Stomach (tissue), 4 donors: Measurements from ENCODE around the gene CDC14B.

Experiments used
- POLR2A ChIP-seq, 4 donors: fragments of 450-650 bp; IDR thresholded peaks; one replicate each; pipeline ENCODE4 v1.6.1; 2016; ENCODE audit warnings: antibody characterized with exemption in 4 of 4, control low read depth in 2 of 4, mild to moderate bottlenecking in 1 of 4, moderate library complexity in 1 of 4
- POLR2AphosphoS5 ChIP-seq, 3 donors: sonication (generic); formaldehyde crosslinking; IDR thresholded peaks; one replicate each; pipeline ENCODE4 v1.6.1; 2016; ENCODE audit warnings: antibody characterized with exemption in 3 of 3
- TF ChIP-seq, protein P1 (sequence below), 7 experiments: fragments of 450-650 bp in 4 of 7; fragments of 200-600 bp in 3 of 7; sonication (generic) in 3 of 7; IDR thresholded peaks; one replicate each; pipeline ENCODE4 v1.5.1; 2016 to 2019; ENCODE audit warnings: antibody characterized with exemption in 7 of 7, control low read depth in 2 of 7, mild to moderate bottlenecking in 1 of 7

- TF ChIP-seq POLR2AphosphoS5 (IDR thresholded peaks at IDR 0.05) (no peak), POLR2A (IDR thresholded peaks at IDR 0.05) (no peak)
- TF ChIP-seq, protein P1, sequence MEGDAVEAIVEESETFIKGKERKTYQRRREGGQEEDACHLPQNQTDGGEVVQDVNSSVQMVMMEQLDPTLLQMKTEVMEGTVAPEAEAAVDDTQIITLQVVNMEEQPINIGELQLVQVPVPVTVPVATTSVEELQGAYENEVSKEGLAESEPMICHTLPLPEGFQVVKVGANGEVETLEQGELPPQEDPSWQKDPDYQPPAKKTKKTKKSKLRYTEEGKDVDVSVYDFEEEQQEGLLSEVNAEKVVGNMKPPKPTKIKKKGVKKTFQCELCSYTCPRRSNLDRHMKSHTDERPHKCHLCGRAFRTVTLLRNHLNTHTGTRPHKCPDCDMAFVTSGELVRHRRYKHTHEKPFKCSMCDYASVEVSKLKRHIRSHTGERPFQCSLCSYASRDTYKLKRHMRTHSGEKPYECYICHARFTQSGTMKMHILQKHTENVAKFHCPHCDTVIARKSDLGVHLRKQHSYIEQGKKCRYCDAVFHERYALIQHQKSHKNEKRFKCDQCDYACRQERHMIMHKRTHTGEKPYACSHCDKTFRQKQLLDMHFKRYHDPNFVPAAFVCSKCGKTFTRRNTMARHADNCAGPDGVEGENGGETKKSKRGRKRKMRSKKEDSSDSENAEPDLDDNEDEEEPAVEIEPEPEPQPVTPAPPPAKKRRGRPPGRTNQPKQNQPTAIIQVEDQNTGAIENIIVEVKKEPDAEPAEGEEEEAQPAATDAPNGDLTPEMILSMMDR (IDR thresholded peaks at IDR 0.05) = no peak
Observed at GRCh38 chr9:96621618-96622017, 2.0 kb upstream of the CDC14B start.
